Activated CD8-positive, alpha-beta memory T cell treated with anti-CD3 and anti-CD28 coated beads, Interleukin-2, amount 50 U/mL, for 24 hours (primary cell): Measurements from ENCODE around the gene SLC26A9.
"Not testable (repeated sequence)": the region's sequence is repeated elsewhere in the genome, so short reads cannot be mapped to it uniquely, and the experiment has no call there.

Source experiments
- DNase-seq: peaks from one replicate; pipeline ENCODE4 v3.0.0-alpha.2; 2020; ENCODE audit errors: extremely low read depth

SLC26A9 gene

GRCh38 chr1:205891481-205891880 is 51.8 kb downstream of the SLC26A9 start:
- not testable (repeated sequence) for DNase-seq

DNA sequence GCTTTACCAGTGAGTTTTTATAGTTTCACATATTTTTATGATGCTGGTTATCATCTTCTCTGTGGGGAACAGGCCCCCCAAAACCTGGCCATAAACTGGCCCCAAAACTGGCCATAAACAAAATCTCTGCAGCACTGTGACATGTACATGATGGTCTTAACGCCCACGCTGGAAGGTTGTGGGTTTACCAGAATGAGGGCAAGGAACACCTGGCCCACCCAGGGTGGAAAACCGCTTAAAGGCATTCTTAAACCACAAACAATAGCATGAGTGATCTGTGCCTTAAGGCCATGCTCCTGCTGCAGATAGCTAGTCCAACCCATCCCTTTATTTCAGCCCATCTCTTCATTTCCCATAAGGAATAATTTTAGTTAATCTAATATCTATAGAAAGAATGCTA is 52.6 kb downstream of the SLC26A9 start:
- not testable (repeated sequence) for DNase-seq

- DNase-seq, result not testable (repeated sequence)
These were observed 53.5 kb downstream of the SLC26A9 start for GRCh38 chr1:205889706-205890105.

DNA sequence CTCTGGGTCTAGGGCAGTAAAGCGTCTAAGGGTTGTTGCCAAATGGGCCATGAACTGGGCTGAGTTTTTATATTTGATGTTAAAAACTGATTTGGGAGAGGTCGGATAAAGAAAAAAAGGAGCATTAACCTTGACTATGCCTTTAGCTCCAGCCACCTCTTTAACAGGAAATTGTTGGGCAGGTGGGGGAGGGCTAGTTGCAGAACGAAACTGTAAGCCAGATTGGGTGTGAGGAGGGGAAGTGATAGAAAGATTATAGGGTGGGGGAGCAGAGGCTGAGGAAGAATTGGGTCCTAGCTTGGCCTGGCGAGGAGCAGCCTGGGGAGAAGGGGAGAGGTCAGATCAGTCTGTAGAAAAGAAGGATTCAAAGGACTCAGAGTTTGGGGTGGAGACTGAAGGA is 54.2 kb downstream of the SLC26A9 start:
- not testable (repeated sequence) for DNase-seq

DNA sequence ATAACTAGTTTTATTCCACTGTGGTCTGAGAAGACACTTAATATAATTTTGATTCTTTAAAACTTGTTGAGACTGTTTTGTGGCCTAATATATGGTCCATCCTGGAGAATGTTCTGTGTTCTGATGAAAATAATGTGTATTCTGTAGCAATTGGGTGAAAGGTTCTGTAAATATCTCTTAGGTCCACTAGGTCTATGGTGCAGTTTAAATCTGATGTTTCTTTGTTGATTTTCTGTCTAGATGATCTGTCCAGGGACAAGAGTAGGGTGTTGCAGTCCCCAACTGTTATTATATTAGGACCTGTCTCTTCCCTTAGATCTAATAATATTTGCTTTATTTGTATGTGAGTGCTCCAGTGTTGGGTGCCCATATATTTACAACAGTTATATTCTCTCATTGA is 59.5 kb downstream of the SLC26A9 start:
- DNase-seq, result no peak

GRCh38 chr1:205880923-205881322 is 62.3 kb downstream of the SLC26A9 start:
- no peak for DNase-seq

DNA sequence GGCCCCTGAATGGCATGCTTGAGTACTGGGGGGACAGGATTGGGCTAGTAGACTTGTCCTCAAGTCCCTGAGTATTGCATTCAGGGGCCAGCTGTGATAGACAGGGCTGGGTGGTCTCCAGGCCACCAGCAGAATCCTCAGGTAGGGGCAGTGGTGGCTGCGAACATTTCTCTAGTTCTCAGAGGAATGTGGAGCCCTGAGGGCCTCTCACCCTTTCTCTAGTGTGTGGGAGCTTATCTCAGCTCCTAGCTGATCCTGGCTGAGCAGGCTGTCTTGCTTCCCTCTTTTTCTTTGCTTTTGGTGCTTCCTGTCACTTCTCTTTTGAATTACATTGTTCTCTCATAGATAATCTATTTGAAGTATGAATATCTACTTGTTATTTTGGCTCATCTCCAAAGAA is 63.3 kb downstream of the SLC26A9 start:
- DNase-seq, result no peak

DNA sequence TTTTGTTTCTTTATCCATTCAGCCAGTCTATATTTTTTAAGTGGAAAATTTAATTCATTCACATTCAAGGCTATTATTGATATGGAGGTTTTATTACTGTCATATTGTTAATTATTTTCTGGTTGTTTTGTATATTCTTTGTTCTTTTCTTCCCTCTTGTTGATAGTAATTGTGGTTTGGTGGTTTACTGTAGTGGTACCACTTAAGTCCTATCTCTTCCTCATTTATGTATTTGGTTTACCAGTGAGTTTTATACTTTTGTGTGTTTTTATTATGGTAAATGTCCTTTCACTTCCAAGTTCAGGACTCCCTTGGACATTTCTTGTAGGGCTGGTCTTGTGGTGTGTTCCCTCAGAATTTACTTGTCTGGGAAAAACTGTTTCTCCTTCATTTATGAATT is 65.2 kb downstream of the SLC26A9 start:
- no peak for DNase-seq

DNA sequence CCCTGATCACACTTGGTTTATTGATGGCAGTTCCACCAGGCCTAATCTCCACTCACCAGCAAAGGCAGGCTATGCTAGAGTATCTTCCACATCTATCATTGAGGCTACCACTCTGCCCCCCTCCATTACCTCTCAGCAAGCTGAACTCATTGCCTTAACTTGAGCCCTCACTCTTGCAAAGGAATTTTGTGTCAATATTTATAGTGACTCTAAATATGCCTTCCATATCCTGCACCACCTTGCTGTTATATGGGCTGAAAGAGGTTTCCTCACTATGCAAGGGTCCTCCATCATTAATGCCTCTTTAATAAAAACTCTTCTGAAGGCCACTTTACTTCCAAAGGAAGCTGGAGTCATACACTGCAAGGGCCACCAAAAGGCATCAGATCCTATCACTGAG is 70.1 kb downstream of the SLC26A9 start:
- not testable (repeated sequence) for DNase-seq

DNA sequence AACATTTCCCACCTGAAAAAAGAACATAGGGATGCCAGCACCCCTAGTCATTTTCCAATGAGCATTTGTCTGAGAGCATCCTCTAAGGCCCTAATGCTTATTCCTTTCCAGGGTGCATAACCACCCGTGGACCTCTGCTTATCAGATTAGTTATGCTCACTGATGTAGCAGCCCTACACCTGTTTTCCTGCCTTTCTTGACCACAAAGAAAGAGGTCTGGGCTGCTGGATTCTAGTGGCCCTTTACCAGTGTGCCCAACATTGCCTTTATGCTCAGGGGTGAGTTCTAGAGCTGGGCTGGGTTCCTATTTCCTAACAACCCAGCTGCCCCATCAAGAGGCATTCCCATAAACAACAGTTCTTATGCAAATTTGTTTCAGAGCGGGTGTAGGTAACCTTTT is 73.0 kb downstream of the SLC26A9 start:
- DNase-seq, result no peak
